Heart left ventricle (tissue), 16 donors: ENCODE results near the gene ECT2. TPM values are rescaled to one million over a fixed set of nuclear protein-coding genes. Genes with fewer than 3 reads are reported as not detected.
"Not testable (repeated sequence)": the region's sequence is repeated elsewhere in the genome, so short reads cannot be mapped to it uniquely, and the experiment has no call there.

Experiments
- ATAC-seq, 4 donors: fragments of 200-7000 bp; cut with Tn5 transposase; one replicate each; pipeline ENCODE4 v1.9.1; 2020 to 2022; ENCODE audit warnings: moderate library complexity in 4 of 4, mild to moderate bottlenecking in 3 of 4, moderate number of reproducible peaks in 1 of 4
- DNase-seq, 5 donors: peaks; one replicate each; pipeline ENCODE4 v3.0.0-alpha.2; 2020
- H3K27ac ChIP-seq, 12 donors: fragments of 200-600 bp; sonication (generic) in 4 of 12; one replicate each; pipeline versions ENCODE4 v1.5.0 to v1.8.0; 2016 to 2022; ENCODE audit warnings: mild to moderate bottlenecking in 2 of 12
- H3K27me3 ChIP-seq, 9 donors: fragments of 200-600 bp; sonication (generic) in 2 of 9; one replicate each; pipeline versions ENCODE4 v1.5.1 to v1.8.0; 2016 to 2022; ENCODE audit warnings: mild to moderate bottlenecking in 3 of 9
- H3K36me3 ChIP-seq, 9 donors: fragments of 200-600 bp; sonication (generic) in 2 of 9; one replicate each; pipeline versions ENCODE4 v1.5.0 to v1.8.0; 2018 to 2022; ENCODE audit warnings: mild to moderate bottlenecking in 2 of 9
- H3K4me1 ChIP-seq, 12 donors: fragments of 200-600 bp; sonication (generic) in 4 of 12; one replicate each; pipeline versions ENCODE4 v1.5.0 to v1.8.0; 2016 to 2022; ENCODE audit warnings: mild to moderate bottlenecking in 3 of 12
- H3K4me3 ChIP-seq, 12 donors: fragments of 200-600 bp; sonication (generic) in 4 of 12; one replicate each; pipeline versions ENCODE4 v1.5.0 to v1.8.0; 2017 to 2022; ENCODE audit warnings: mild to moderate bottlenecking in 9 of 12, moderate library complexity in 4 of 12
- H3K9me3 ChIP-seq, 12 donors: fragments of 200-600 bp; sonication (generic) in 4 of 12; one replicate each; pipeline versions ENCODE4 v1.5.0 to v1.8.0; 2016 to 2022; ENCODE audit warnings: mild to moderate bottlenecking in 1 of 12
- CTCF ChIP-seq, 12 donors: fragments of 200-600 bp; sonication (generic) in 4 of 12; IDR thresholded peaks; one replicate each; pipeline versions ENCODE4 v1.5.0 to v1.8.0; 2018 to 2022; ENCODE audit warnings: antibody characterized with exemption in 12 of 12, mild to moderate bottlenecking in 5 of 12
- POLR2A ChIP-seq, 2 donors: fragments of 450-650 bp; IDR thresholded peaks; one replicate each; pipeline ENCODE4 v1.6.1; 2017; ENCODE audit warnings: antibody characterized with exemption in 2 of 2, mild to moderate bottlenecking in 2 of 2, moderate library complexity in 2 of 2
- WGBS, 4 donors: extraction: QIAGEN DNeasy Blood & Tissue Kit in 2 of 4; methylation state at CpG; one replicate each; pipeline versions ENCODE4 v1.1.5 to v1.1.7; 2013 to 2018; 5-methylcytosine and 5-hydroxymethylcytosine counted together
- intact Hi-C, 10 donors: fragments of 100-400 bp; cut with DNase I; formaldehyde crosslinking; loops; one replicate each; pipeline versions ENCODE4 v1.11.1 to v1.14.2; 2022
- polyA plus RNA-seq, 2 donors: library from polyadenylated mRNA; stranded (reverse); fragments of 200-250 nt; gene quantifications; one replicate each; pipeline ENCODE4 v1.2.3, GENCODE V29; 2013
- total RNA-seq, 9 donors: library from RNA; depleted of rRNA in 2 of 9; stranded (reverse); fragments of >200 nt in 2 of 9; fragmentation: NEBNext Ultra II Directional in 3 of 9; extraction: Animal tissue kit (Norgen Biotek cat#: 25700) in 3 of 9; gene quantifications; one replicate each; pipeline versions ENCODE4 v1.1.0 to v1.2.4, GENCODE V29; 2016 to 2023
- donor health status: ischemic (EF 13 %, LVEDD 7.1; RV severe dilation, severe dysfunction).
- donor health status: healthy with polysubstance abuse.
- donor health status: DM: no; HTN: yes; CAD: no.
- donor health status: DM: no; HTN: no; CAD: no.
- donor health status: ischemic (EF 25% LVEDD 6.9; RV normal size, moderate dysfunction).
- donor health status: ischemic (EF 25% LVEDD 5.7; RV mildly dilated, moderate dysfunction).
- donor health status: healthy.
- donor health status: DM: yes; HTN: yes; CAD: no.
- donor health status: ischemic (EF 35%, LVEDD 5.7; RV mildly dilated, moderate dysfunction).
- donor health status: nonischemic (EF 11% LVEDD 7.7; RV severe dilation, severe dysfunction).
- donor health status: DM: yes; HTN: yes; CAD: no.
- donor health status: PGD.
- donor health status: ischemic (EF 29% LVEDD 5.4; RV normal size, mild dysfunction).
- donor health status: nonischemic (EF 23%, LVEDD 6.1; RV moderate dilation, normal function).

The ECT2 gene
- total and polyA plus RNA-seq, 11 donors: 1.6 to 9.1 (median 4.4) TPM

- WGBS, 4 donors: 94 to 100% (median 97%) methylated on average over 1 of the region's 1 CpG
- Histone ChIP-seq H3K27me3 (no peaks in the 10 kb centered on the region), H3K36me3 (peaks cover 0 to 28% (median 0%) of the 10 kb centered on the region in 9 donors), H3K27ac (no peak overlapping the region), H3K4me1 (peaks cover 0 to 25% (median 9%) of the 10 kb centered on the region in 12 donors), H3K4me3 (no peak overlapping the region), H3K9me3 (no peaks in the 10 kb centered on the region)
- no peak for TF ChIP-seq POLR2A (IDR thresholded peaks at IDR 0.05)
- no peak for TF ChIP-seq CTCF (IDR thresholded peaks at IDR 0.05)
- intact Hi-C loops: loop anchor here in 1 of 10 donors (5.0 kb wide), 1 partner anchor 81 kb away; no protein-coding TSS in a partner anchor
- DNase-seq: no peak
- no peak for ATAC-seq
Observed at GRCh38 chr3:172753125-172753524, 2.6 kb downstream of the ECT2 start.

GRCh38 chr3:172760416-172760815 lies 9.9 kb downstream of the ECT2 start:
- H3K27me3 ChIP-seq, H3K4me3 ChIP-seq, DNase-seq, ATAC-seq, H3K9me3 ChIP-seq, H3K4me1 ChIP-seq, intact Hi-C loops, H3K27ac ChIP-seq: not testable (repeated sequence)
- H3K36me3 ChIP-seq: peaks cover 0 to 76% (median 28%) of the 10 kb centered on the region in 9 donors
- 89 to 95% (median 94%) methylated on average over 6 of the region's 6 CpGs for WGBS, 4 donors

- Histone ChIP-seq H3K4me1 (no peaks in the 10 kb centered on the region), H3K36me3 (peaks cover 0 to 97% (median 31%) of the 10 kb centered on the region in 9 donors), H3K27me3 (no peaks in the 10 kb centered on the region), H3K27ac (no peak overlapping the region), H3K4me3 (no peak overlapping the region), H3K9me3 (no peaks in the 10 kb centered on the region)
- DNase-seq (no peak), ATAC-seq (no peak)
- 95 to 98% (median 96%) methylated on average over 2 of the region's 2 CpGs for WGBS, 4 donors
- TF ChIP-seq CTCF (IDR thresholded peaks at IDR 0.05): no peak
- intact Hi-C loops: no loop called here
Observed at GRCh38 chr3:172766241-172766640, 15.7 kb downstream of the ECT2 start.

- H3K27me3 ChIP-seq: no peaks in the 10 kb centered on the region
- intact Hi-C loops: no loop called here
- H3K4me1 ChIP-seq: no peaks in the 10 kb centered on the region
- H3K4me3 ChIP-seq: no peak overlapping the region
- H3K9me3 ChIP-seq: no peaks in the 10 kb centered on the region
- TF ChIP-seq CTCF (IDR thresholded peaks at IDR 0.05) (no peak), POLR2A (IDR thresholded peaks at IDR 0.05) (no peak)
- H3K27ac ChIP-seq: no peak overlapping the region
- peaks cover 0 to 98% (median 31%) of the 10 kb centered on the region in 9 donors for H3K36me3 ChIP-seq
- ATAC-seq: no peak
- no peak for DNase-seq
- WGBS, 4 donors: 97 to 98% (median 97%) methylated on average over 10 of the region's 10 CpGs
Observed at GRCh38 chr3:172766718-172767405, 16.3 kb downstream of the ECT2 start.

- H3K27ac ChIP-seq: no peak overlapping the region
- intact Hi-C loops: no loop called here
- TF ChIP-seq CTCF (IDR thresholded peaks at IDR 0.05): no peak
- TF ChIP-seq POLR2A (IDR thresholded peaks at IDR 0.05): no peak
- H3K27me3 ChIP-seq: no peaks in the 10 kb centered on the region
- DNase-seq (no peak), ATAC-seq (no peak)
- peaks cover 0 to 80% (median 11%) of the 10 kb centered on the region in 9 donors for H3K36me3 ChIP-seq
- WGBS, 4 donors: 95 to 98% (median 96%) methylated on average over 1 of the region's 1 CpG
- H3K4me3 ChIP-seq: no peak overlapping the region
- H3K4me1 ChIP-seq: no peaks in the 10 kb centered on the region
- H3K9me3 ChIP-seq: no peaks in the 10 kb centered on the region
Observed at GRCh38 chr3:172770382-172770781, 19.9 kb downstream of the ECT2 start.
